Neural cell (in vitro differentiated cells): ENCODE data around the gene DOK7. TPM values are rescaled to one million over a fixed set of nuclear protein-coding genes. Genes with fewer than 3 reads are reported as not detected.

ENCODE experiments used
- H2AFZ ChIP-seq: fragments of 200-600, 300-800 bp; sonication (generic), shearing (Covaris generic); 2 replicates; pipeline ENCODE4 v1.6.0; 2014; ENCODE audit warnings: low read depth, mild to moderate bottlenecking, antibody characterized with exemption, low read length, moderate library complexity
- H3F3A ChIP-seq: fragments of 200-600 bp; shearing (Covaris generic); 2 replicates; pipeline ENCODE4 v1.6.1; 2016; ENCODE audit warnings: mild to moderate bottlenecking, moderate library complexity, mixed read lengths, antibody characterized with exemption, low read length; ENCODE audit not compliant: insufficient read depth, poor library complexity, severe bottlenecking
- H3K27ac ChIP-seq: fragments of 200-600, 300-800 bp; sonication (generic), shearing (Covaris generic); 2 replicates; pipeline ENCODE4 v1.5.1; 2014; ENCODE audit warnings: mild to moderate bottlenecking, low read length, moderate library complexity
- H3K27me3 ChIP-seq: fragments of 300-800, 200-600 bp; sonication (generic), shearing (Covaris generic); 2 replicates; pipeline ENCODE4 v1.6.0; 2014; ENCODE audit warnings: mild to moderate bottlenecking, low read depth, low read length, moderate library complexity; ENCODE audit not compliant: insufficient read depth
- H3K36me3 ChIP-seq: fragments of 300-800, 200-600 bp; sonication (generic), shearing (Covaris generic); 2 replicates; pipeline ENCODE4 v1.5.1; 2014; ENCODE audit warnings: mild to moderate bottlenecking, antibody characterized with exemption, low read length, moderate library complexity; ENCODE audit not compliant: insufficient read depth
- H3K4me2 ChIP-seq: fragments of 300-800, 200-600 bp; sonication (generic), shearing (Covaris generic); 2 replicates; pipeline ENCODE4 v1.6.0; 2014; ENCODE audit warnings: mild to moderate bottlenecking, low read length
- H3K4me3 ChIP-seq: fragments of 300-800, 200-600 bp; sonication (generic), shearing (Covaris generic); 2 replicates; pipeline ENCODE4 v1.5.1; 2014; ENCODE audit warnings: mild to moderate bottlenecking, low read length, moderate library complexity
- H3K79me2 ChIP-seq: fragments of 200-600 bp; shearing (Covaris generic); replicated peaks from 2 replicates; pipeline ENCODE4 v1.6.0; 2014; ENCODE audit warnings: mild to moderate bottlenecking, low read length, moderate library complexity; ENCODE audit not compliant: insufficient read depth
- H3K9ac ChIP-seq: fragments of 300-800, 200-600 bp; sonication (generic), shearing (Covaris generic); 2 replicates; pipeline ENCODE4 v1.6.1; 2016; ENCODE audit warnings: mild to moderate bottlenecking, low read length, mixed read lengths
- H3K9me2 ChIP-seq: fragments of 200-600 bp; shearing (Covaris generic); 2 replicates; pipeline ENCODE4 v1.6.1; 2016; ENCODE audit warnings: mild to moderate bottlenecking, low read length, mixed read lengths; ENCODE audit not compliant: insufficient read depth
- H3K9me3 ChIP-seq: fragments of 200-600, 300-800 bp; sonication (generic), shearing (Covaris generic); 2 replicates; pipeline ENCODE4 v1.6.1; 2016; ENCODE audit warnings: mild to moderate bottlenecking, mixed run types, low read length, moderate library complexity, mixed read lengths
- H4K20me1 ChIP-seq: fragments of 200-600 bp; shearing (Covaris generic); 2 replicates; pipeline ENCODE4 v1.6.1; 2016; ENCODE audit warnings: mild to moderate bottlenecking, mixed run types; ENCODE audit not compliant: insufficient read depth
- EP300 ChIP-seq: fragments of 450-650 bp; conservative IDR thresholded peaks from 2 replicates; pipeline ENCODE4 v1.6.1; 2014; ENCODE audit warnings: antibody characterized with exemption, mild to moderate bottlenecking, moderate library complexity; ENCODE audit not compliant: poor library complexity, severe bottlenecking
- EZH2 ChIP-seq: fragments of 200-600, 300-800 bp; shearing (Covaris generic), sonication (generic); IDR thresholded peaks from 2 replicates; pipeline ENCODE4 v1.6.1; 2014; ENCODE audit warnings: antibody characterized with exemption, low read length, borderline replicate concordance, mild to moderate bottlenecking; ENCODE audit not compliant: insufficient read depth, poor library complexity, severe bottlenecking
- MXI1 ChIP-seq: fragments of 450-650 bp; conservative IDR thresholded peaks from 2 replicates; pipeline ENCODE4 v1.6.1; 2014; ENCODE audit warnings: antibody characterized with exemption, mild to moderate bottlenecking; ENCODE audit not compliant: poor library complexity, severe bottlenecking
- POLR2AphosphoS5 ChIP-seq: IDR thresholded peaks from 2 replicates; pipeline ENCODE4 v1.6.1; 2012
- RAD21 ChIP-seq: fragments of 450-650 bp; conservative IDR thresholded peaks from 2 replicates; pipeline ENCODE4 v1.6.1; 2014; ENCODE audit warnings: antibody characterized with exemption, mild to moderate bottlenecking, moderate library complexity
- SMC3 ChIP-seq: fragments of 450-650 bp; conservative IDR thresholded peaks from 2 replicates; pipeline ENCODE4 v1.6.1; 2014; ENCODE audit warnings: antibody characterized with exemption, mild to moderate bottlenecking, moderate library complexity; ENCODE audit not compliant: poor library complexity
- TAF1 ChIP-seq: IDR thresholded peaks from 2 replicates; pipeline ENCODE4 v1.6.1; 2012; ENCODE audit warnings: low read depth
- polyA plus RNA-seq: library from polyadenylated mRNA; depleted of rRNA; stranded (reverse); fragments of >200 nt; gene quantifications from 2 replicates; pipeline ENCODE4 v1.2.3, GENCODE V29; 2014
- TF ChIP-seq, protein P1 (sequence below): fragments of 450-650 bp; IDR thresholded peaks from 2 replicates; pipeline ENCODE4 v1.5.1; 2014; ENCODE audit warnings: antibody characterized with exemption, mild to moderate bottlenecking, moderate library complexity; ENCODE audit not compliant: poor library complexity, severe bottlenecking
- TF ChIP-seq, protein P2 (sequence below): IDR thresholded peaks from 2 replicates; pipeline ENCODE4 v1.6.1; 2012; ENCODE audit warnings: borderline replicate concordance

DOK7 gene
- polyA plus RNA-seq, 1 donor from 2014 or later, result 0.66 TPM

DNA sequence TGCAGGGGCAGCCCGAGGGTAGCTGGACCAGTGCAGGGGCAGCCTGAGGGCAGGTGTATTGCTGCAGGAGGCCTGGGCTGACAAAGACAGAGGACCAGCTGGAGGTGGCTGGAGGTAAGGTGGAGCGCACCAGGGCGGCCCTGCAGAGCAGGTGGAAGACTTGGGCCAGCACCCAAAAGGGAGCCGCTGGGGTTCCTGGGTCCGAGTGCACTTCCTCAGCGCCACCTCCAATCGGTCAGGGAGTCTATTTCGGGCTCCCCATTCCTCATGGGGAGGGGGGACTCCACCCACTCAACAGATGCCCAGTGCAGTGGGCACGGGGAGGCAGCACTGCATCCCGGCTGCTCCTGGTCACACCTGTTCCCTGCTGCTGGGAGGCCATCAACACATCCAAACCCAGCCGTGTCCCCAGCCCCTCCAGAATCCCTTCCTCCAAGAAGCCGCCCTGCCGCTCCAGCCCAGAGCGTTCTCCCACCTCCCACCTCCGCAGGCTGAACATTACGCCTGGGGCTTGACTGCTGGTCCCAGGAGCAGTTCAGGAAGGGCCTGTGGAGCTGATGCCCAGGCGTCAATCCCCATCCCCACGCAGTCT is 67.7 kb downstream of the DOK7 start:
- Histone ChIP-seq H3K4me2 (peak overlapping the region; percentile 87), H3K9me3 (no peaks in the 10 kb centered on the region), H3K79me2 (peaks cover 24% of the 10 kb centered on the region), H3K4me3 (peak overlapping the region; percentile 89), H4K20me1 (no peaks in the 10 kb centered on the region), H3K9ac (peak overlapping the region; percentile 80), H3K36me3 (no peaks in the 10 kb centered on the region), H3K27ac (no peak overlapping the region), H2AFZ (no peak overlapping the region), H3K9me2 (no peaks in the 10 kb centered on the region), H3K27me3 (no peaks in the 10 kb centered on the region), H3F3A (no peaks in the 10 kb centered on the region)
- no peak for TF ChIP-seq EZH2

DNA sequence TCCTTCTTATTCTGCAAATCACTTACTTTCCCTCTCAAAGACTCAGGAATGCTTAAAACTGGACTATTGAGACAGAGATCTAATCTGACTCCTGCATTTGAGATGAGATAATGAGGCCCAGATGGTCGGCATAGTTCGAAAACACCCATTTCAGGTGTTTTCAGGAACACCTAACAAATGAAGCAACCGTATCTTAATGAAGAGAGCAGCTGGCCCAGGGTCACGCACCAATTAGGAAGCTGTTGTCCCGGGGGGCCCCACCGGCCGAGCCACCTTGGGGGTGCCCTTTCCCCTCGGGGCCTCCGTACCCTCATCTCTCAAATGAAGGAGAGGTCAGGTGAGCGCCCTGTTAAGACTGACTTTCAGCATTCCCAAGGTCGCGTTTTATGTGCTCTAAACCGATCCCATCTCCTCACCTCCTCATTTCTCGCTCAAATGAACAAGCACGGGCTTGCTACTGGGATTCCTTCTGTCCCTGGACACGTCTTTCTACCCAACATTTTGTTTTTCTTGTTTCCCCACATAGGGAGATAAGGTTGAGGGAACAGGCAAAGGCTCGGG is 68.3 kb downstream of the DOK7 start:
- Histone ChIP-seq H3K9me3 (no peaks in the 10 kb centered on the region), H3F3A (no peaks in the 10 kb centered on the region), H3K4me3 (peak overlapping the region; percentile 89), H3K36me3 (no peaks in the 10 kb centered on the region), H3K27ac (peak overlapping the region; percentile 61), H3K79me2 (peaks cover 24% of the 10 kb centered on the region), H2AFZ (no peak overlapping the region), H3K9ac (peak overlapping the region; percentile 80), H3K9me2 (no peaks in the 10 kb centered on the region), H3K4me2 (peak overlapping the region; percentile 87), H3K27me3 (no peaks in the 10 kb centered on the region), H4K20me1 (no peaks in the 10 kb centered on the region)
- TF ChIP-seq EP300 (no peak), SMC3 (no peak), RAD21 (no peak), TAF1 (no peak), EZH2 (no peak), POLR2AphosphoS5 (no peak), MXI1 (no peak)
- TF ChIP-seq, protein P1, sequence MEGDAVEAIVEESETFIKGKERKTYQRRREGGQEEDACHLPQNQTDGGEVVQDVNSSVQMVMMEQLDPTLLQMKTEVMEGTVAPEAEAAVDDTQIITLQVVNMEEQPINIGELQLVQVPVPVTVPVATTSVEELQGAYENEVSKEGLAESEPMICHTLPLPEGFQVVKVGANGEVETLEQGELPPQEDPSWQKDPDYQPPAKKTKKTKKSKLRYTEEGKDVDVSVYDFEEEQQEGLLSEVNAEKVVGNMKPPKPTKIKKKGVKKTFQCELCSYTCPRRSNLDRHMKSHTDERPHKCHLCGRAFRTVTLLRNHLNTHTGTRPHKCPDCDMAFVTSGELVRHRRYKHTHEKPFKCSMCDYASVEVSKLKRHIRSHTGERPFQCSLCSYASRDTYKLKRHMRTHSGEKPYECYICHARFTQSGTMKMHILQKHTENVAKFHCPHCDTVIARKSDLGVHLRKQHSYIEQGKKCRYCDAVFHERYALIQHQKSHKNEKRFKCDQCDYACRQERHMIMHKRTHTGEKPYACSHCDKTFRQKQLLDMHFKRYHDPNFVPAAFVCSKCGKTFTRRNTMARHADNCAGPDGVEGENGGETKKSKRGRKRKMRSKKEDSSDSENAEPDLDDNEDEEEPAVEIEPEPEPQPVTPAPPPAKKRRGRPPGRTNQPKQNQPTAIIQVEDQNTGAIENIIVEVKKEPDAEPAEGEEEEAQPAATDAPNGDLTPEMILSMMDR, result no peak
- TF ChIP-seq, protein P2, sequence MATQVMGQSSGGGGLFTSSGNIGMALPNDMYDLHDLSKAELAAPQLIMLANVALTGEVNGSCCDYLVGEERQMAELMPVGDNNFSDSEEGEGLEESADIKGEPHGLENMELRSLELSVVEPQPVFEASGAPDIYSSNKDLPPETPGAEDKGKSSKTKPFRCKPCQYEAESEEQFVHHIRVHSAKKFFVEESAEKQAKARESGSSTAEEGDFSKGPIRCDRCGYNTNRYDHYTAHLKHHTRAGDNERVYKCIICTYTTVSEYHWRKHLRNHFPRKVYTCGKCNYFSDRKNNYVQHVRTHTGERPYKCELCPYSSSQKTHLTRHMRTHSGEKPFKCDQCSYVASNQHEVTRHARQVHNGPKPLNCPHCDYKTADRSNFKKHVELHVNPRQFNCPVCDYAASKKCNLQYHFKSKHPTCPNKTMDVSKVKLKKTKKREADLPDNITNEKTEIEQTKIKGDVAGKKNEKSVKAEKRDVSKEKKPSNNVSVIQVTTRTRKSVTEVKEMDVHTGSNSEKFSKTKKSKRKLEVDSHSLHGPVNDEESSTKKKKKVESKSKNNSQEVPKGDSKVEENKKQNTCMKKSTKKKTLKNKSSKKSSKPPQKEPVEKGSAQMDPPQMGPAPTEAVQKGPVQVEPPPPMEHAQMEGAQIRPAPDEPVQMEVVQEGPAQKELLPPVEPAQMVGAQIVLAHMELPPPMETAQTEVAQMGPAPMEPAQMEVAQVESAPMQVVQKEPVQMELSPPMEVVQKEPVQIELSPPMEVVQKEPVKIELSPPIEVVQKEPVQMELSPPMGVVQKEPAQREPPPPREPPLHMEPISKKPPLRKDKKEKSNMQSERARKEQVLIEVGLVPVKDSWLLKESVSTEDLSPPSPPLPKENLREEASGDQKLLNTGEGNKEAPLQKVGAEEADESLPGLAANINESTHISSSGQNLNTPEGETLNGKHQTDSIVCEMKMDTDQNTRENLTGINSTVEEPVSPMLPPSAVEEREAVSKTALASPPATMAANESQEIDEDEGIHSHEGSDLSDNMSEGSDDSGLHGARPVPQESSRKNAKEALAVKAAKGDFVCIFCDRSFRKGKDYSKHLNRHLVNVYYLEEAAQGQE, result no peak
